ENCODE measurements around the gene PDRG1.

GRCh38 chr20:31926493-31926892, 25.4 kb downstream of the PDRG1 start:
- TF ChIP-seq CTCF (IDR thresholded peaks at IDR 0.05) (no peak), POLR2A (IDR thresholded peaks at IDR 0.05) (no peak), EP300 (IDR thresholded peaks at IDR 0.05) (no peak)

All from ovary (tissue), 3 donors.